SK-N-MC (cell line): Measurements from ENCODE around the gene AP3S1.

Experiments used
- EZH2 ChIP-seq: fragments of 200-600 bp; sonication (generic); IDR thresholded peaks from one replicate; pipeline ENCODE4 v1.6.1; 2017; ENCODE audit warnings: antibody characterized with exemption
- POLR2AphosphoS5 ChIP-seq: IDR thresholded peaks from 2 replicates; pipeline ENCODE4 v1.6.1; 2012; ENCODE audit warnings: mild to moderate bottlenecking, low read depth, low read length, borderline replicate concordance

GRCh38 chr5:115956957-115957356 lies 115.2 kb downstream of the AP3S1 start:
- TF ChIP-seq POLR2AphosphoS5 (no peak), EZH2 (no peak)
